Measurements from ENCODE around the gene B4GALNT1.
A peak's percentile ranks its signal among the peaks of the same experiment; 100 is the strongest.

B4GALNT1 gene

DNA sequence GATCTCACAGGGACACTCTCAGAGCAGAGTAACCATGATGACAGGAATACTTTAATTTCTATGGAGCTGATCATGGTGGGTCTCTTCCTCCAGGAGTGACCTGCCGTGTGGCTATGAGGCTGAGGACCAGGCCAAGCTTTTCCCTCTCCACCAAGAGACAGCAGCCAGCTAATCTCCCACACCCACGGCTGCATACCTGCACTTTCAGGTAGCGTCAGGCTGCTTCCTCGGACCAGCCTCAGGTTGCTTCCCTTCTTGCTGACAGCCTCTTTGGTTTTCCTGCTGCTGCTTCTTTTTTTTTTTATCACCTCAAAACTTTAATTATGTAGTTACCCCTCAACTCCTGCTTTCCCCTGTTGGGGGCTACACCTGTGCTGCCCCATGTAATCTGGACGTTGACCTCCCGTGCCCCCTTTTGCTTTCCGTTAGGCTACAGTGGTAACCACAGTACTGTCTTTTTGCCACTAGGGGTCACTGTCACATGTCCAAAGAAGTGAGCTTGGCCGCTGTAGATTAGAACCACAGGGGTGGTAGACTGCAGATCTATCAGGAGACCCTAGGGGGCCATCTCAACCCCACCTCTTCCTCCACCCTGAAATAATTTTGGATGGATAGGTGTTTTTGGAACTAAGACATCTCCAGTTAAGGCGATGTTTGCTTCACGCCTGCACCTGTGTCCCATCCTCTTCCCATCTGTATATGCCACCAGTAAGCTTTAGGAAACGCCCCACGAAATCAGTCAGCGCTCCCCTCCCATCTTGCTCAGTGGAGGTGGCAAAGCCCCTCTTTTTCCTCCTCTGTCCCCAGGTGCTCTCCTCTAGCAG lies 49.8 kb downstream of the B4GALNT1 start:
- DNase-seq, result peak; percentile 71

DNA sequence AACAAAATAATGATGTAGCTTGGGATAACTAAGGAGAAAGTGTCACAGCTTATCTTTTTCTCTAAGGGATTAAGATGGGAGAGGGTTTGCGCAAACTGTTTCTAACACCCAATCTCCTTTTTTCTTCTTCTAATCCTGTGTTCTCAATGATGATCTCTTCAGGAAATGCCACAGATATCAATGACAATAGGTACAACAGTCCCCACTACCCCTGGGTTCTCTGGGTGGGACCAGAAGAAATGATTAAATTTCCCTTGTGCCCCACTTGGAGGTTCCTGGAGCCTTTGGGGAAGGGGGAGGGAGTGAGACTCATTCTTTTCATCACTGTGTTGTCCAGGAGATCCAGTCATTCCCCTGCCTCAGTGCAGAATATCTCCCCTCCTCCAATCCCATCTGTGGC lies 50.6 kb downstream of the B4GALNT1 start:
- no peak for DNase-seq

DNA sequence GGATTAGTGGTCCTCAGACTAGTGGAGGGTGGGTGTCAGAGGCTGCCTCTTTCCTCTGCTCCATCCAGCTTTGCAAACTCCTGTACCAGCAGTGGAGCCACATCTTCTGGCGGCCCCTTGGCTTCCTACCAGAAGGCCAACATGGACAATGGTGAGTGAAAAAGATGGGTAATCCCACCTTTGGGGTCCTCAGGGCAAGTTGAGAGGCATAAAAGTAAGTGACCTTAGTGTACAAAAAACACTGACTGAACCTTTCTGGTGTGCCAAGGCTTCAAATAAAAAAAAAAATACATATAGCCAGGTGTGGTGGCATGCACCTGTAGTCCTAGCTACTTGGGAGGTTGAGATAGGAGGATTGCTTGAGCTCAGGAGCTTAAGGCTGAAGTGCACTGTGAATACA lies 51.2 kb downstream of the B4GALNT1 start:
- DNase-seq, result no peak

DNA sequence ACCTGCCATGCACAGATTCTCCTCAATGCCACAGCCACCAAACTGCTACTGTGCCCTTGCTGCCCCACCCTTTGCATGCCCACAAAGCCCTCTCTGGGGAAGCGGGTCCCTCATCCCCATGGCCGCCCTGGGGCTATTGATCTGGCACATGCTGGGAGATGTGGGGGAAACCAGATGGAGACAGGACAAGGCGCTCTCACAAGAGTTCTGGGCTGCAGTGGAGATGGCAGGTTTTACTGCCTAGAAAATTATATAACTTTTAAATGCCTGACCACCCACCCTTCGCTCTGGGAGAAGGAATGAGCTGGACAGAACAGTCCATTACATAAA lies 52.6 kb downstream of the B4GALNT1 start:
- DNase-seq, result no peak

DNA sequence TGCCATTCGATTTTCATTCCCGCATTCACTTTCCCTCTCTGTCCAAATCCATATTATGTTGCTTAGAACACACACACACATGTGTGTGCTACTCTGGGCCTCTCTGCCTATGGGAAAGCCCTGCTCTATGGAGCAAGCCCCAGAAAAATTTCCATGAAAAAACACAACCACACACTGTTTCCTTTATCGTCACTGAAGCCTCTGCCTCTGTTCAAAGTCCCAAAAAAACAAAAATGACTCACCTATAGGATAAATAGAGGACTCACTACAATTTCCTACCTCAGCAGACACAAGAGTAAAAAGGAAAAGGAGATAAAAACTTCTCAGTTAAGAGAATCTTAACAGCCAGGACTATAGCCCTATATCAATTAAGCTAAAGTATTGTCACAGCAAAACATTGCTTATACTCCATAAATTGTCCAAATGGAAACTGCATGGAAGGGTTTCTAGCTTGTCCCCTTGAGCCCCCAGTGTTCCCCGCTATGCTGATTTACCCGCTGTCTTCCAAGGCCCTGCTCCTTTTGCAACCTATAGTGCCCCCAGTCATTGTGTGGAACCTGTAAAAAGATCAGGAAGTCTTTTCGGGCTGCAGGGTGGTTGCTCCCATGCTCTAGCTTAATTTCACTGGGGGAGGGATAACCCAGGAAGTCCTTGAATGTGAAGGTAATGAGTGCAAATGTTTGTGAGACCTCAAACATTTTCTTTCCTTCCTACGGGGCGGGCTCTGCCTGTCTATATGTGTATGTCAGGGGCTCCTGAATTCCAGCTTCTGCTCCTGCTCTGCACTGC lies 53.1 kb downstream of the B4GALNT1 start:
- DNase-seq, result no peak

DNA sequence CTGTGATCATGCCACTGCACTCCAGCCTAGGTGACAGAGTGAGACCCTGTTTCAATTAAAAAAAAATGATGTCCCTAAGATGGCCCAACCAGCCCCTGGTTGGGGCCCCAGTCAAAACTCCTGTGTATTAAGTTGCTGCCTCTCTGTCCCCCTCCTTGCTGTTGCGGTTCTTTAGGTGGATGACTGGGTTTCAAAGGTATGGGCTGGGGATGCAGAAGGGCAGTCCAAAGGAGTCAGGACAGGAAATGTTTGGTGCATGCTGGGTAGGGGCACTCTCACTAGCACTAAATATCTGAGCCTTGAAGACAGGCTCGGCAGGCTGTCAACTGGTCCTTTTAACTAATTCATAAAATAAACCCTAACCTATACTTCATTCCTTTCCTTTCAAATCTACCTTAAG lies 54.0 kb downstream of the B4GALNT1 start:
- no peak for DNase-seq

DNA sequence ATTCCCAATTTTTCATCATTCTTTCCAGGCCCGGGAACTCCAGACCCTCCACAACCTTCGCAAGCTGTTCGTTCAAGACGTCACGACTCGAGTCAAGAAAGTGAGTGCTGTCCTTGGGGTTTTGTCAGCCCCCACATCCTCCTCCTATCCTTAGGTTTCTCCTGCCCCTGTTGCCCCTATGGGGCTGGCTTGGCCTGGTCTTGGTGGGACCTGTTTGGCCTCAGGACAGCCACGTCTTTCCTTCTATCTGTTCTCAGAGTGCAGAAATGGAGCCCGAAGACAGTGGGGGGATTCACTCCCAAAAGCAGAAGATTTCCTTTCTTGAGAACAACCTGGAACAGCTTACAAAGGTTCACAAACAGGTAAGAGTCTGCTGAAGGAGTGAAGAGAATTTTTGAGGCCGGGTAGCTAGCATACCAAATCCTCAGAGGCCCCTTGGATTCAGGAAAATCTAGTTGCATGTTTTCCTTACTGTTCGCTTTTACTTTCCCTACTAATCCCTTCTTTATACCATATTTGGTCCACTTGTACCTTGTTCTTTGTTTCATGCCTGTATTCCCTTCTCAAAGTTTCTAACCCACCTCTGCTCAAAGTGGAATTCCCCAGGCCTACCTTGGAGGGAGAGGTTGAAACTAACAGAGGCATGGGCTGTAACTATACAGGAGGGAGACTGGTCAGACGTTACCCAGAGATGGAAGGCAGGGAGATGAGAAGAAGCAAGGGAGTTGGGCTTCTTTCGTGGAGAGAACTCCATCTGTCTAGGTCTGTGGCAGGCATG lies 54.8 kb downstream of the B4GALNT1 start:
- DNase-seq, result no peak

DNA sequence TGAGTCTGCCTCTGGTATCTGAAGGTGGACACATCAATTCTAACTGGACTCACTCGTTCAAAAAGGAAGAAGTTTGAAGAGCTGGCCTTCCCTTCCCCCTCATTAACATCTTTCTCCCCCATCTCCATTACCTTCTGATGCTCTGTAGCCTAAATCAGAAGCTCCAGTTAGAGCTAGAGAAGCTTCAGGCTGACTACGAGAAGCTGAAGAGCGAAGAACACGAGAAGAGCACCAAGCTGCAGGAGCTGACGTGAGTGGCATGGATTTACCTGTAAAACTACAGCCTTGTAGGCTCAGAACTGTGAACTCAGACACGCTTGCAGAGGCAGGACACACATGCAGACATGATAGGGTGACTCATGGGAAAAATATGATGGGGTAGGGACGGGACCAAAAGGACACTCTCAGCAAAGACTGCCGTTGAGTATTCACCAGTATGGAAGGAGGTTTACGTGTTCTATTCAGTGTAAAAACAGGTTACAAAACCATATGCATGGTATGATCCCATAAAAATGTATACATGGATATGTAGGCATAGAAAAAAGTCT lies 56.3 kb downstream of the B4GALNT1 start:
- DNase-seq, result no peak
